WTC11 (cell line): ENCODE data around the gene SCYL1. TPM values are rescaled to one million over a fixed set of nuclear protein-coding genes. Genes with fewer than 3 reads are reported as not detected.

Experiments
- ATAC-seq: fragments of 200-7000 bp; cut with Tn5 transposase; 2 replicates; pipeline ENCODE4 v1.10.0; 2021; ENCODE audit warnings: mild to moderate bottlenecking, moderate library complexity
- CTCF ChIA-PET: fragments of 300-600 bp; sonication (Branson Sonifier 250); formaldehyde crosslinking; loops from one replicate; lab custom pipeline; 2021; ENCODE audit warnings: antibody characterized with exemption; lab: Charles Lee
- POLR2A ChIA-PET: fragments of 350-600 bp; sonication (Branson Sonifier 250); formaldehyde crosslinking; loops from one replicate; lab custom pipeline; 2021; ENCODE audit warnings: antibody characterized with exemption; lab: Charles Lee
- DNase-seq: peaks from one replicate; pipeline ENCODE4 v3.0.0; 2021; ENCODE audit warnings: low spot score
- H3K27ac Mint-ChIP-seq: 2 replicates; pipeline ENCODE4 v1.8.0; 2021; ENCODE audit warnings: mixed read lengths
- H3K27me3 Mint-ChIP-seq: 2 replicates; pipeline ENCODE4 v1.8.0; 2021; ENCODE audit warnings: low read depth, mild to moderate bottlenecking, moderate library complexity, mixed read lengths
- H3K36me3 Mint-ChIP-seq: 2 replicates; pipeline ENCODE4 v1.8.0; 2021; ENCODE audit warnings: mixed read lengths
- H3K4me1 Mint-ChIP-seq: 2 replicates; pipeline ENCODE4 v1.8.0; 2022; ENCODE audit warnings: mixed read lengths
- H3K4me3 Mint-ChIP-seq: 2 replicates; pipeline ENCODE4 v1.8.0; 2021; ENCODE audit warnings: mild to moderate bottlenecking, moderate library complexity, mixed read lengths
- H3K9me3 Mint-ChIP-seq: 2 replicates; pipeline ENCODE4 v1.8.0; 2021; ENCODE audit warnings: mixed read lengths
- ATF1 ChIP-seq: sonication (generic); formaldehyde crosslinking; IDR thresholded peaks from 2 replicates; pipeline ENCODE4 v1.8.1; 2023; ENCODE audit warnings: mild to moderate bottlenecking, moderate library complexity, missing genetic modification reagents
- ATF6 ChIP-seq: sonication (generic); formaldehyde crosslinking; IDR thresholded peaks from 2 replicates; pipeline ENCODE4 v1.8.1; 2023; ENCODE audit warnings: mild to moderate bottlenecking, missing genetic modification reagents
- ELF4 ChIP-seq: sonication (generic); formaldehyde crosslinking; IDR thresholded peaks from 2 replicates; pipeline ENCODE4 v1.8.1; 2022; ENCODE audit warnings: low read depth, mild to moderate bottlenecking, moderate library complexity, missing genetic modification reagents
- ESRRA ChIP-seq: sonication (generic); formaldehyde crosslinking; IDR thresholded peaks from 2 replicates; pipeline ENCODE4 v1.8.1; 2022; ENCODE audit warnings: mild to moderate bottlenecking, missing genetic modification reagents, borderline replicate concordance
- MAX ChIP-seq: sonication (generic); formaldehyde crosslinking; IDR thresholded peaks from 2 replicates; pipeline ENCODE4 v1.8.0; 2022; ENCODE audit warnings: mild to moderate bottlenecking, missing genetic modification reagents
- MYBL2 ChIP-seq: sonication (generic); formaldehyde crosslinking; IDR thresholded peaks from 2 replicates; pipeline ENCODE4 v1.8.1; 2023; ENCODE audit warnings: mild to moderate bottlenecking, moderate library complexity, missing genetic modification reagents
- PRDM15 ChIP-seq: sonication (generic); formaldehyde crosslinking; IDR thresholded peaks from 2 replicates; pipeline ENCODE4 v1.8.0; 2022; ENCODE audit warnings: missing genetic modification reagents
- RELA ChIP-seq: sonication (generic); formaldehyde crosslinking; IDR thresholded peaks from 2 replicates; pipeline ENCODE4 v1.8.1; 2022; ENCODE audit warnings: missing genetic modification reagents, mild to moderate bottlenecking, borderline replicate concordance
- SOX15 ChIP-seq: fragments of 250-450 bp; sonication (Bioruptor Pico); IDR thresholded peaks from 2 replicates; pipeline ENCODE4 v1.9.0; 2021; ENCODE audit warnings: mild to moderate bottlenecking
- ZNF512 ChIP-seq: sonication (generic); formaldehyde crosslinking; IDR thresholded peaks from 2 replicates; pipeline ENCODE4 v1.8.1; 2022; ENCODE audit warnings: missing genetic modification reagents, borderline replicate concordance
- ZNF671 ChIP-seq: fragments of 250-450 bp; sonication (Bioruptor Pico); IDR thresholded peaks from 2 replicates; pipeline ENCODE4 v1.8.0; 2021; ENCODE audit warnings: mild to moderate bottlenecking
- total RNA-seq: library from RNA; stranded (reverse); gene quantifications from 3 replicates; pipeline ENCODE4 v1.2.3, GENCODE V29; 2021
- TF ChIP-seq, protein P1 (sequence below): fragments of 250-450 bp; sonication (Bioruptor Pico); conservative IDR thresholded peaks from 2 replicates; pipeline ENCODE4 v1.9.0; 2021; ENCODE audit warnings: mild to moderate bottlenecking

SCYL1 gene
- total RNA-seq, 1 experiment from 2014 or later, result 76.8 TPM

DNA sequence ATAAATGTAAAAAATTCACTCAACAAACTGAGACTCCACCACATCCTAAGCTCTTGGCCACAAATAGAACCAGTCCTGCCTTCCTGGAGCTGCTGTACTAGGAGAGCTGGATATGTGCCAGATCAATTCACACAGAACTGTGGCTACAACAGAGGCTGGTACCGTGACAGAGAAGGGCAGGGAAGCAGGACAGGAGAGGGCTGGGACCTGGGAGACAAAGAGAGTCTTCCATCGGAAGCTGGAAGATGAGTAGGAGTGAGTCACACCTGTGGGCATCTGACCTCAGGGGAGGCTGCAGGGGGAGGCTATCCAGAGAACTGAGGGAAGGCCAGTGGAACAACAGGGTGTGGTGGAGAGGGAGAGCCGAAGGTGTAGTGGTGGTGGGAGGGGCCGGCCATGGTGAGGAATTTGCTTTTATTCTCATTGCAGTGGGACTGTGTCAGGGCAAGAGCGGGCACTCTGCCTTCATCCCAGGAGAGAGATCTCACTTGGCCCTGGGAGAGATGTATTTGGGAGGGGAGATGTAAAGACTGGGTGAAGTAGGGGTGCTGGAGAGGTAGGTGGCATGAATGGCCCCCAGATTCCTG is 35.2 kb downstream of the SCYL1 start (continued):
- TF ChIP-seq, protein P1, sequence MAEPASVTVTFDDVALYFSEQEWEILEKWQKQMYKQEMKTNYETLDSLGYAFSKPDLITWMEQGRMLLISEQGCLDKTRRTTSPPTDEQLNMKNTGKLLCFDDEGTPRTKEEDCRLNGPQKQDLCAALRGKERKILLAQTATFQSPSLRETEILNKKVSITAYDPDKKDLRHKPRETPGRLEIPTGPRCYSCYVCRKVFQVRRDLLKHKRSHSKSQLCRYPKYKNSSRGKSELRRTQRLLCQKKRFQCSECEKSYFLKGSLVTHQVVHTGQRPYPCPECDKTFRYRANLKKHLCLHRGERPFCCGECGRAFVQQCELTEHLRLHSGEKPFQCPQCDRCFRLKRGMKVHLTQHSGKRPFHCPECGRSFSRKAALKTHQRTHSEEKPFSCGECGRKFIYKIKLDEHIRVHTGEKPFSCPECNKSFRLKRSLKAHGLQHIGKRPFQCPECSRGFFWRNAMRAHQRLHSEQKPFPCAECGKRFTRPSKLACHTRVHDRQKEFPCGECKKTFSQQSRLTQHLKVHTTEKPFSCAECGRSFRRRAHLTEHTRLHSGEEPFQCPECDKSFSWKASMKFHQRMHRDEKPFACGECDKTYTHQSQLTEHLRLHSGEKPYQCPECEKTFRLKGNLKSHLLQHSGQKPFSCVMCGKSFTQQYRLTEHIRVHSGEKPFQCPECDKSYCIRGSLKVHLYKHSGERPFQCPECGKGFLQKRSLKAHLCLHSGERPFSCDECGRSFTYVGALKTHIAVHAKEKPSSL (CRISPR knock-in tag), result no peak
- TF ChIP-seq ATF1 (CRISPR knock-in tag) (no peak), SOX15 (CRISPR knock-in tag) (no peak)
- TF ChIP-seq, all 79 proteins: peak for 0

GRCh38 chr11:65560555-65561418 is 35.9 kb downstream of the SCYL1 start:
- Mint-ChIP-seq H3K4me3 (peak overlapping the region; percentile 17), H3K27ac (0 out of 2 replicates have a peak overlapping the region, but pooled peaks have one; percentile 2), H3K27me3 (peaks cover 47% of the 10 kb centered on the region), H3K36me3 (no peaks in the 10 kb centered on the region), H3K4me1 (peaks cover 35% of the 10 kb centered on the region), H3K9me3 (no peaks in the 10 kb centered on the region)
- peak; percentile 97 for TF ChIP-seq PRDM15 (CRISPR knock-in tag)
- no peak for TF ChIP-seq ELF4
- TF ChIP-seq MAX (CRISPR knock-in tag), result peak; percentile 18; the same call in 1 of the 2 replicates
- ChIA-PET POLR2A (interaction anchor here (0.5 to 1.5 kb wide), 10 partner anchors 8 to 100 kb away, joined by 3 to 10 read pairs (median 4); partner anchors contain the start of genes EHBP1L1, FAM89B and ZNRD2), CTCF (interaction anchor here (0.6 to 9.1 kb wide), 17 partner anchors 9 to 285 kb away, joined by 3 to 110 read pairs (median 5); partner anchors contain the start of genes EHBP1L1, FAM89B, KCNK7 and PCNX3)
- DNase-seq, result peak; percentile 77
- peak; percentile 75 for ATAC-seq

GRCh38 chr11:65562020-65562419 is 37.1 kb downstream of the SCYL1 start:
- CTCF ChIA-PET, result interaction anchor here (0.7 to 9.1 kb wide), 6 partner anchors 9 to 31 kb away, joined by 10 to 110 read pairs (median 66); partner anchors contain the start of genes FAM89B, KCNK7 and ZNRD2
- POLR2A ChIA-PET, result interaction anchor here (1.5 kb wide), 1 partner anchor 21 kb away, joined by 5 read pairs; no protein-coding TSS in a partner anchor
- TF ChIP-seq RELA (CRISPR knock-in tag) (no peak), ZNF671 (CRISPR knock-in tag) (no peak)
- TF ChIP-seq, all 79 proteins: peak for 0
- peaks cover 29% of the 10 kb centered on the region for H3K4me1 Mint-ChIP-seq
- H3K4me3 Mint-ChIP-seq, result no peak overlapping the region
- DNase-seq (no peak), ATAC-seq (no peak)
- H3K9me3 Mint-ChIP-seq, result no peaks in the 10 kb centered on the region
- no peaks in the 10 kb centered on the region for H3K36me3 Mint-ChIP-seq
- peaks cover 37% of the 10 kb centered on the region for H3K27me3 Mint-ChIP-seq
- H3K27ac Mint-ChIP-seq, result no peak overlapping the region; the same call in 1 of the 2 replicates

DNA sequence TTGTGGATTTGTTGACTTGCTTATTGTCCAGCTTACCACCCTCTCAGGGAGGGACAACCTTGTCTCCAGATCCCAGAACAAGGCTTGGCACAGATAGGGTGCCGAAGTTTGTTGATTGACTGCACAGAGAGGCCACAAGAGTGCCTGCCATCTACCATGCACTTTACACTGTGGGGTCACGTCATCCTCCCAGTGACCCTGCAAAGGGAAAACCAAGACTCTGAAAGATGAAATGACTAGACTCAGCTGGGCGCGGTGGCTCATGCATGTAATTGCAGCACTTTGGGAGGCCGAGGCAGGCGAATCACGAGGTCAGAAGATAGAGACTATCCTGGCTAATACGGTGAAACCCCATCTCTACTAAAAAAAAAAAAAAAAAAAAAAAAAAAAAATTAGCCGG is 37.9 kb downstream of the SCYL1 start:
- no peaks in the 10 kb centered on the region for H3K9me3 Mint-ChIP-seq
- CTCF ChIA-PET, result interaction anchor here (0.6 to 9.1 kb wide), 7 partner anchors 9 to 42 kb away, joined by 3 to 110 read pairs (median 65); partner anchors contain the start of genes FAM89B, KCNK7 and ZNRD2

More for the DNA sequence above, 37.9 kb downstream of the SCYL1 start:
- Mint-ChIP-seq H3K36me3 (no peaks in the 10 kb centered on the region), H3K4me3 (no peak overlapping the region), H3K4me1 (peaks cover 24% of the 10 kb centered on the region), H3K27me3 (peaks cover 31% of the 10 kb centered on the region), H3K27ac (no peak overlapping the region)
- ATAC-seq (no peak), DNase-seq (no peak)
- POLR2A ChIA-PET, result interaction anchor here (1.2 kb wide), 1 partner anchor 22 kb away, joined by 4 read pairs; no protein-coding TSS in a partner anchor
- no peak for TF ChIP-seq MYBL2
- TF ChIP-seq ZNF512 (CRISPR knock-in tag), result no peak
- no peak for TF ChIP-seq ESRRA (CRISPR knock-in tag)
- no peak for TF ChIP-seq ATF6 (CRISPR knock-in tag)
